Lower leg skin (tissue), 4 donors: ENCODE measurements around the gene ZGRF1. TPM values are rescaled to one million over a fixed set of nuclear protein-coding genes. Genes with fewer than 3 reads are reported as not detected.
"Not testable (repeated sequence)": the region's sequence is repeated elsewhere in the genome, so short reads cannot be mapped to it uniquely, and the experiment has no call there.

Source experiments
- DNase-seq, 2 donors: peaks; one replicate each; pipeline ENCODE4 v3.0.0-alpha.2; 2019; ENCODE audit warnings: low spot score in 2 of 2
- H3K4me3 ChIP-seq: fragments of 200-600 bp; sonication (generic); 2 replicates; pipeline ENCODE4 v1.5.1; 2017; ENCODE audit warnings: mild to moderate bottlenecking, low read depth; ENCODE audit not compliant: poor library complexity, severe bottlenecking
- CTCF ChIP-seq, 3 donors: fragments of 450-650 bp; IDR thresholded peaks; one replicate each; pipeline ENCODE4 v1.5.1; 2016; ENCODE audit warnings: antibody characterized with exemption in 3 of 3, mild to moderate bottlenecking in 3 of 3, moderate library complexity in 2 of 3
- POLR2A ChIP-seq, 2 donors: fragments of 450-650 bp; IDR thresholded peaks; one replicate each; pipeline ENCODE4 v1.6.1; 2016 to 2017; ENCODE audit warnings: antibody characterized with exemption in 2 of 2, mild to moderate bottlenecking in 1 of 2, moderate library complexity in 1 of 2
- WGBS, 2 donors: methylation state at CpG; one replicate each; pipeline ENCODE4 v1.1.5; 2018; 5-methylcytosine and 5-hydroxymethylcytosine counted together
- intact Hi-C: fragments of 100-400 bp; cut with DNase I; formaldehyde crosslinking; loops from one replicate; pipeline ENCODE4 v1.15.0; 2023; ENCODE audit warnings: low total_unique reads
- total RNA-seq, 4 donors: library from RNA; depleted of rRNA; stranded (reverse); fragments of >200 nt; gene quantifications; one replicate each; pipeline ENCODE4 v1.1.0, GENCODE V29; 2016

Gene ZGRF1
- total RNA-seq, 4 donors from 2014 or later: 1.6 to 3.9 (median 2.4) TPM

DNA sequence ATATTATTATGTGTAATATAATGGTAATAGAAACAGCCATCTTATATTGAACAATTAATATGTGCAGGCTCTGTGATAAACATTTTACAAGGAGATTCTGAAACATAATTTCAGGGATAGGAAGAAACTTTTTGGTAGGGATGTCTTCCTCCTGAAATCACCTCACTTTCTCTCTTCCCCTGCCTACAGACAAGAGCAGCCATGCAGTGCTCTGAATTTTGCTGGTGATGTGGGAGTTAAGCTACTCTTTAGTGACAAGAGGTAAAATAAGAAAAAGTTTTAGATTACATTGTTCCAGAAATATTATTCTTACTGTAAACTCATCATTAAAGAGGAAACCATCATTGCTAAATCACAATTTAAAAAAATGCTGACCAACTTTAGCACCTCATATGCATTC lies 36.4 kb upstream of the ZGRF1 start:
- intact Hi-C loops: no loop called here
- TF ChIP-seq POLR2A (IDR thresholded peaks at IDR 0.05) (no peak), CTCF (IDR thresholded peaks at IDR 0.05) (no peak)

DNA sequence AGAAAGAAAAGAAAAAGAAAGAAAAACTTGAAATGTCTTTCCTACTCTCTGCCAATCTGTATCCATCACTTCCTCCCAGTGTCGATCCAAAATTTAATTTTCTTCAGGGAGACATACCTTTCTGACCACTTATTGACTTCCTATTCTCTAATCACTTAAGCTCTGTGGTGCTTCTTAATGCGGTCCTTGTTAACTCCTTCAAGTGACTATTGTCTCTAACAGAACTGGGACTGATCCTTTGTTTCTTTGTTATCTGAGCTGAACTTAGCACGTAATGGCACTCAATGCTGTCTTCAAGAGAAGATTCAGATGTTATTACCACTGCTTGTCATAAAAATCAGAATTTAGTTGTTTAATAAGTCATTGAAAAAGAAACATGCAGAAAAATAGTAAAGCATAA lies 31.4 kb upstream of the ZGRF1 start:
- no peak for TF ChIP-seq POLR2A (IDR thresholded peaks at IDR 0.05)
- TF ChIP-seq CTCF (IDR thresholded peaks at IDR 0.05): no peak
- no peak overlapping the region for H3K4me3 ChIP-seq
- DNase-seq: no peak
- 85 to 91% methylated on average over 3 of the region's 3 CpGs for WGBS, 2 donors
- intact Hi-C loops: no loop called here

More for the DNA sequence above, 36.4 kb upstream of the ZGRF1 start:
- H3K4me3 ChIP-seq: no peak overlapping the region
- DNase-seq: no peak

DNA sequence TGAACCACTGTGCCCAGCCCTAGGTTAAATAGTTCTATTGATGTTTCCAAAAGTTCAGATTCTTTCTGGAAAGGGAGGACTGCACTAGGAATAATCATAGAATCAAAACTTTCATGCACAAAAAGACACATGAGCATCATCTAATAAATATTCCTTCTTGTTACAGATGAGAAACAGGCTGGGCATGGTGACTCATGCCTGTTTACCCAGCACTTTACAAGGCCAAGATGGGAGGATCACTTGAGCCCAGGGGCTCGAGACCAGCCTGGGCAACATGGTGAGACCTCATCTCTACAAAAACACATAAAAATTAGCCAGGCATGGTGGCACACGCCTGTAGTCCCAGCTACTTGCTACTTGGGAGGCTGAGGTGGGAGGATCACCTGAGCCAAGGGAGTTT lies 27.9 kb upstream of the ZGRF1 start:
- WGBS, 2 donors: 77 to 89% methylated on average over 2 of the region's 2 CpGs
- intact Hi-C loops: no loop called here
- no peak overlapping the region for H3K4me3 ChIP-seq
- DNase-seq: no peak
- TF ChIP-seq POLR2A (IDR thresholded peaks at IDR 0.05): no peak
- TF ChIP-seq CTCF (IDR thresholded peaks at IDR 0.05): no peak

DNA sequence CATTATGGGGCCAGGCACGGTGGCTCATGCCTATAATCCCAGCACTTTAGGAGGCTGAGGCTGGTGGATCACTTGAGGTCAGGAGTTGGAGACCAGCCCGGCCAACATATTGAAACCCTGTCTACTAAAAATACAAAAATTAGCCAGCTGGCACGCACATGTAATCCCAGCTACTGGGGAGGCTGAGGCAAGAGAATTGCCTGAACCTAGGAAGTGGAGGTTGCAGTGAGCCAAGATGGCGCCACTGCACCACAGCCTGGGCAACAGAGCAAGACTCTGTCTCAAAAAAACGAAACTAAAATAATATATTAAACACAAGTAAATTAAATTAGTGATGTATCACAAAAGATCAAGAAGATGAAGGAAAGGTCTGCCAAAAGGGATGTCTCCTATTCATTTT lies 19.4 kb upstream of the ZGRF1 start:
- H3K4me3 ChIP-seq, intact Hi-C loops, DNase-seq: not testable (repeated sequence)
- 91 to 95% methylated on average over 5 of the region's 5 CpGs for WGBS, 2 donors

DNA sequence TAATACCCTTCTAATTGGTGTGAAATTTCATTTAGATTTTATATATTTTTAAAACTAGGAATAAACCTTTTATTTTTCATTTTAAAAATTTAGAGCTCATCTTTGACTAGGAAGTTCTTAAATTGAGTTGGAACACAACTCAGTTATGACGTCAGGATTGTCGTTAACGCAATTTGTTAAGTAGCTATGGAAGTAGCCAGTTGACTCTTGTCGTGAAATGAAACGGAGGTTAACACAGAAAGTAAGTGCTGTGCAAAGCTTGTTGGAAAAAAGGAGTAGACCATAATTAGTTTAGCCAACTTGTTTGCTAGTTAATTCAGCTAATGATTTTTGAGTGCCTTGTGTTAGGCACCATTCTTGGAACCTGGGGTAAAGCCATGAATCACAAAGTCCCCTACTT lies 18.6 kb upstream of the ZGRF1 start:
- no peak for DNase-seq
- 88 to 89% methylated on average over 5 of the region's 5 CpGs for WGBS, 2 donors

GRCh38 chr4:112652216-112652615 lies 15.5 kb upstream of the ZGRF1 start:
- 48 to 55% methylated on average over 1 of the region's 1 CpG for WGBS, 2 donors
- intact Hi-C loops: no loop called here

More for the DNA sequence above, 18.6 kb upstream of the ZGRF1 start:
- intact Hi-C loops: no loop called here
- H3K4me3 ChIP-seq: no peak overlapping the region
- no peak for TF ChIP-seq CTCF (IDR thresholded peaks at IDR 0.05)

More at GRCh38 chr4:112652216-112652615, 15.5 kb upstream of the ZGRF1 start:
- no peak for DNase-seq
- TF ChIP-seq POLR2A (IDR thresholded peaks at IDR 0.05): no peak
- no peak for TF ChIP-seq CTCF (IDR thresholded peaks at IDR 0.05)
- no peak overlapping the region for H3K4me3 ChIP-seq
